Measurements from ENCODE around the gene OLFM1.

GRCh38 chr9:135078361-135078821 lies 9.1 kb upstream of the OLFM1 start:
- TF ChIP-seq CTCF (IDR thresholded peaks at IDR 0.05): no peak
- no peak for TF ChIP-seq POLR2A (IDR thresholded peaks at IDR 0.05; ENCODE audit: low read depth)

Data from esophagus muscularis mucosa (tissue), 3 donors.